K562 (cell line): ENCODE measurements around the gene TRIM43. TPM values are rescaled to one million over a fixed set of nuclear protein-coding genes. Genes with fewer than 3 reads are reported as not detected.
"Not testable (repeated sequence)": the region's sequence is repeated elsewhere in the genome, so short reads cannot be mapped to it uniquely, and the experiment has no call there.

Source experiments
- ATAC-seq: fragments of 200-7000 bp; cut with Tn5 transposase; 3 replicates; pipeline ENCODE4 v1.9.1; 2020; ENCODE audit warnings: moderate library complexity
- BruUV-seq: library from RNA; stranded (reverse); fragments of 400-500 nt; replicated peaks from 2 replicates; lab custom pipeline; 2021; lab: Mats Ljungman, UMichigan
- CTCF ChIA-PET: fragments of 300-600 bp; formaldehyde crosslinking; extraction: SDS; loops from one replicate; lab custom pipeline; 2021; ENCODE audit warnings: low intra/inter-chr PET ratio; lab: Yijun Ruan, JAX
- POLR2A ChIA-PET: fragments of 300-600, 350-650 bp; sonication (Branson Sonifier 250); formaldehyde crosslinking; extraction: SDS; loops from one replicate; lab custom pipeline; 2021; ENCODE audit warnings: antibody characterized with exemption, inconsistent platforms; lab: Yijun Ruan, JAX
- DNase-seq, 4 experiments: peaks; one replicate each; pipeline versions ENCODE4 v3.0.0 to v3.0.0-alpha.2; 2011 to 2018; ENCODE audit warnings: low spot score in 3 of 4, mixed read lengths in 3 of 4; ENCODE audit errors: extremely low read depth in 1 of 4
- FAIRE-seq: peaks from 2 replicates; lab custom pipeline; 2011; peaks lifted over from hg19 to GRCh38; lab: Jason Lieb, UNC
- H2AFZ ChIP-seq: 2 replicates; pipeline ENCODE4 v1.6.0; 2011; ENCODE audit warnings: low read depth, low read length, control low read depth, inconsistent platforms
- H3K27ac ChIP-seq: fragments of 200-600 bp; 3 replicates; pipeline ENCODE4 v1.8.0; 2011; ENCODE audit warnings: low read depth, mild to moderate bottlenecking, control low read depth, inconsistent platforms, low read length, moderate library complexity, mixed read lengths; ENCODE audit errors: extremely low read depth
- H3K27me3 ChIP-seq, 2 experiments: fragments of 300-600 bp in 1 of 2; 2 replicates in 1 of 2; 3 replicates in 1 of 2; pipeline versions ENCODE4 v1.6.0 to v1.8.0; 2011; ENCODE audit warnings: inconsistent platforms in 2 of 2, low read length in 2 of 2, mild to moderate bottlenecking in 1 of 2, mixed read lengths in 1 of 2, moderate library complexity in 1 of 2; ENCODE audit not compliant: control insufficient read depth in 2 of 2, insufficient read depth in 2 of 2
- H3K36me3 ChIP-seq: fragments of 300-600 bp; 3 replicates; pipeline ENCODE4 v1.8.0; 2011; ENCODE audit warnings: mild to moderate bottlenecking, low read length, inconsistent platforms; ENCODE audit not compliant: control insufficient read depth, insufficient read depth
- H3K4me1 ChIP-seq, 2 experiments: fragments of 200-600 bp in 1 of 2; replicated peaks in 1 of 2; 2 replicates in 1 of 2; 3 replicates in 1 of 2; pipeline versions ENCODE4 v1.5.1 to v1.8.0; 2011; ENCODE audit warnings: inconsistent platforms in 2 of 2, low read length in 2 of 2, mild to moderate bottlenecking in 1 of 2, mixed read lengths in 1 of 2, moderate library complexity in 1 of 2; ENCODE audit not compliant: control insufficient read depth in 2 of 2, insufficient read depth in 2 of 2
- H3K4me2 ChIP-seq: 2 replicates; pipeline ENCODE4 v1.6.1; 2011; ENCODE audit warnings: low read length, control low read depth, inconsistent platforms, mixed read lengths; ENCODE audit not compliant: insufficient read depth
- H3K4me3 ChIP-seq: fragments of 200-600 bp; sonication (generic), shearing (Covaris generic); 2 replicates; pipeline ENCODE4 v1.5.1; 2016; ENCODE audit warnings: control low read depth, inconsistent platforms
- H3K79me2 ChIP-seq: fragments of 200-600 bp; 3 replicates; pipeline ENCODE4 v1.8.0; 2011; ENCODE audit warnings: low read length, inconsistent platforms; ENCODE audit not compliant: control insufficient read depth, insufficient read depth
- H3K9ac ChIP-seq, 2 experiments: 2 replicates each; pipeline versions ENCODE4 v1.6.0 to v1.6.1; 2011; ENCODE audit warnings: low read depth in 2 of 2, low read length in 2 of 2, control low read depth in 1 of 2, inconsistent platforms in 1 of 2, mild to moderate bottlenecking in 1 of 2, mixed read lengths in 1 of 2; ENCODE audit not compliant: insufficient read depth in 1 of 2
- H3K9me1 ChIP-seq: one replicate; pipeline ENCODE4 v1.6.0; 2011; ENCODE audit warnings: inconsistent platforms, mild to moderate bottlenecking, low read length, moderate library complexity; ENCODE audit not compliant: control insufficient read depth, insufficient read depth
- H3K9me3 ChIP-seq: replicated peaks from 2 replicates; pipeline ENCODE4 v1.5.1; 2011; ENCODE audit warnings: low read depth, low read length, inconsistent platforms; ENCODE audit not compliant: control insufficient read depth, insufficient read depth
- H4K20me1 ChIP-seq: replicated peaks from 2 replicates; pipeline ENCODE4 v1.6.1; 2011; ENCODE audit warnings: low read length, inconsistent platforms, mixed read lengths; ENCODE audit not compliant: control insufficient read depth, insufficient read depth
- RBM25 ChIP-seq: fragments of 200-400 bp; formaldehyde crosslinking; IDR thresholded peaks from 2 replicates; pipeline ENCODE4 v1.6.1; 2018; ENCODE audit warnings: low read length, low read depth, moderate library complexity; ENCODE audit not compliant: severe bottlenecking
- TCF3 ChIP-seq: sonication (generic); formaldehyde crosslinking; IDR thresholded peaks from 2 replicates; pipeline ENCODE4 v1.4.0; 2020; ENCODE audit warnings: mild to moderate bottlenecking, missing genetic modification reagents
- ZNF146 ChIP-seq: IDR thresholded peaks from one replicate; pipeline ENCODE4 v1.6.1; 2018; ENCODE audit warnings: missing compliant biosample characterization; ENCODE audit not compliant: unreplicated experiment
- WGBS: fragments of 100-300 bp; shearing (Covaris generic); methylation state at CpG from one replicate; pipeline ENCODE4 v1.1.6; 2016; ENCODE audit warnings: low coverage, mixed read lengths; ENCODE audit not compliant: insufficient coverage; ENCODE audit errors: missing lambda C conversion rate; 5-methylcytosine and 5-hydroxymethylcytosine counted together
- in situ Hi-C: fragments of 300-500 bp; cut with MboI; formaldehyde crosslinking; loops from 4 replicates; pipeline ENCODE4 v1.15.0; 2018; ENCODE audit warnings: inconsistent platforms, mixed read lengths
- intact Hi-C: fragments of 100-400 bp; cut with micrococcal nuclease; formaldehyde crosslinking; loops from 2 replicates; pipeline ENCODE4 v1.14.2; 2022
- polyA plus RNA-seq, 8 experiments: library from polyadenylated mRNA; depleted of rRNA in 4 of 8; stranded (reverse) in 5 of 8; unstranded in 3 of 8; fragments of >200 nt; fragmentation: Nextera tagmentation in 2 of 8; fragmentation: Illumina TruSeq in 1 of 8; extraction: Ambion mirVana in 2 of 8; extraction: Trizol in 1 of 8; gene quantifications; 2 replicates each; pipeline versions ENCODE4 v1.2.1 to v1.2.3, GENCODE V29; 2011 to 2014; ENCODE audit warnings: inconsistent platforms in 1 of 8, missing spikeins in 1 of 8
- total RNA-seq, 7 experiments: library from RNA; depleted of rRNA in 6 of 7; stranded (reverse); fragments of >200 nt in 6 of 7; fragmentation: Illumina TruSeq in 2 of 7; extraction: Trizol in 2 of 7; gene quantifications; 2 replicates each; pipeline versions ENCODE4 v1.2.1 to v1.2.3, GENCODE V29; 2011 to 2021; ENCODE audit warnings: low replicate concordance in 1 of 7
- TF ChIP-seq, protein P1 (sequence below), 2 experiments: IDR thresholded peaks in 1 of 2; conservative IDR thresholded peaks in 1 of 2; 2 replicates each; pipeline ENCODE4 v1.6.1; 2016; ENCODE audit warnings: low read depth in 2 of 2, mild to moderate bottlenecking in 1 of 2, missing compliant biosample characterization in 1 of 2, missing genetic modification characterization in 1 of 2, moderate library complexity in 1 of 2
- TF ChIP-seq, protein P2 (sequence below): fragments of 450-650 bp; IDR thresholded peaks from 2 replicates; pipeline ENCODE4 v1.6.1; 2016; ENCODE audit warnings: antibody characterized with exemption

TRIM43 gene
- total and polyA plus RNA-seq, 9 of the 15 experiments (the other 6 are each of a cell fraction or from before 2014, with no cell fraction given), result not detected

DNA sequence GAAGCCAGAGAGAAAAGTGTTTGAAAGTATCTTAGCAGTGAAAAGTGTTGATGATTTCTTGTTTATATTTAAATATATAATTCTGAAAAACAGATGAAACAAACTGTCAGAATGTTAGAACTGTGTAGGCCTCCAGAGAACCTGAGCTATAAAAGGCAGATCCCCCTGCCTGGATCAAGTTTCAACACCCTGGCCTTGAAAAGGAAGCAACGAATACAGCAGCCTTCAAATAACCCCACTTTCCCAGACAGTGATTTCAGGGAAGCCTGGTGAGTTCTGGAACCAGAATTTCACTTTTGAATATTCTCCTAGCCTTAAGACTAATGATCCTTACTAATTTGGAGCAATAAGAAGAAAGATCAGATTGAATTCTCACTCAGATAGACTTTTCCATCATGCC, 13.3 kb upstream of the TRIM43 start (continued):
- TF ChIP-seq, protein P1, sequence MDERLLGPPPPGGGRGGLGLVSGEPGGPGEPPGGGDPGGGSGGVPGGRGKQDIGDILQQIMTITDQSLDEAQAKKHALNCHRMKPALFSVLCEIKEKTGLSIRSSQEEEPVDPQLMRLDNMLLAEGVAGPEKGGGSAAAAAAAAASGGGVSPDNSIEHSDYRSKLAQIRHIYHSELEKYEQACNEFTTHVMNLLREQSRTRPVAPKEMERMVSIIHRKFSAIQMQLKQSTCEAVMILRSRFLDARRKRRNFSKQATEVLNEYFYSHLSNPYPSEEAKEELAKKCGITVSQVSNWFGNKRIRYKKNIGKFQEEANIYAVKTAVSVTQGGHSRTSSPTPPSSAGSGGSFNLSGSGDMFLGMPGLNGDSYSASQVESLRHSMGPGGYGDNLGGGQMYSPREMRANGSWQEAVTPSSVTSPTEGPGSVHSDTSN (CRISPR knock-in tag; IDR thresholded peaks at IDR 0.05; ENCODE audit: low read depth), result no peak
- TF ChIP-seq, protein P1 (tag; conservative IDR thresholded peaks at IDR 0.05; ENCODE audit: low read depth), result no peak
- TF ChIP-seq, protein P2, sequence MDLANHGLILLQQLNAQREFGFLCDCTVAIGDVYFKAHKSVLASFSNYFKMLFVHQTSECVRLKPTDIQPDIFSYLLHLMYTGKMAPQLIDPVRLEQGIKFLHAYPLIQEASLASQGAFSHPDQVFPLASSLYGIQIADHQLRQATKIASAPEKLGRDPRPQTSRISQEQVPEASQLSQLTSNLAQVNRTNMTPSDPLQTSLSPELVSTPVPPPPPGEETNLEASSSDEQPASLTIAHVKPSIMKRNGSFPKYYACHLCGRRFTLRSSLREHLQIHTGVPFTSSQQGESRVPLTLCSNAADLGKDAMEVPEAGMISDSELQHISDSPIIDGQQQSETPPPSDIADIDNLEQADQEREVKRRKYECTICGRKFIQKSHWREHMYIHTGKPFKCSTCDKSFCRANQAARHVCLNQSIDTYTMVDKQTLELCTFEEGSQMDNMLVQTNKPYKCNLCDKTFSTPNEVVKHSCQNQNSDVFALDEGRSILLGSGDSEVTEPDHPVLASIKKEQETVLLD, result no peak
- TF ChIP-seq TCF3 (CRISPR knock-in tag), result no peak

DNA sequence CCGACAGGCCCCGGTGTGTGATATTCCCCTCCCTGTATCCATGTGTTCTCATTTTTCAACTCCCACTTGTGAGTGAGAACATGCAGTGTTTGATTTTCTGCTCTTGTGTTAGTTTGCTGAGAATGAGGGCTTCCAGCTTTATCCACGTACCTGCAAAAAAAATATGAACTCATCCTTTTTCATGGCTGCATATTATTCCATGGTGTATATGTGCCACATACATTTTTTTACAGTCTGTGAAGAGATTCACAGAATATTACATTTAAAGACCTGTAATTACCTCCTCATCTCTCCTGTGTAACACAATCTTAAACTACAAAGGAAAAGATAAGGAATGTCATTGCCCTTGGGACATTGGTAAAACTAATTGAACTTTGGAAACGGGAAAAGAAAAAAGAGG, 8.3 kb upstream of the TRIM43 start:
- H4K20me1 ChIP-seq, H3K27ac ChIP-seq, H3K9me3 ChIP-seq, ATAC-seq, H3K79me2 ChIP-seq, H3K27me3 ChIP-seq, FAIRE-seq, H3K4me1 ChIP-seq, H3K4me2 ChIP-seq, H3K36me3 ChIP-seq, H2AFZ ChIP-seq, H3K4me3 ChIP-seq, intact Hi-C loops, H3K9me1 ChIP-seq, in situ Hi-C loops, H3K9ac ChIP-seq, CTCF ChIA-PET, POLR2A ChIA-PET, BruUV-seq, DNase-seq: not testable (repeated sequence)
- WGBS, result 8% methylated on average over 4 of the region's 4 CpGs
- peak; percentile 49 for TF ChIP-seq RBM25
- peak; percentile 82 for TF ChIP-seq ZNF146 (CRISPR knock-in tag)

DNA sequence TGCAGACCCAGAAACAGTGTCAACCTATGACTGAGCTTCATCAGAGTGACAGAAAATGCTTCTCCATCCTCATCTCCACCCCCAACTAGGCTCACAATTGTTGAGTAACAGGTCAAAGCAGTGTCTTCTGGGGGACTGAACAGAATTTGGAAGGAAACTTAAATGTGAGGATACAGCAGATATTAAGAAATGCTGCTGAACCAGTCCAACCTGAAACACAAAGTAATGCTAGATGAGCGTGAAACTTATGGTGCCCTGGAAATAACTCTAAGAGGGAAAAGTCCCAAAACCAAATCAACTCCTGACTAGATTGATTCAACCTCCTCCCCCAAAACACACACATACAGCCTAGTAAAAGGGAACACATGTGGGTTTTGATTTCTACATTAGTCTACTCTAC, 7.5 kb upstream of the TRIM43 start:
- H3K9me3 ChIP-seq, H3K9me1 ChIP-seq, POLR2A ChIA-PET, H3K4me3 ChIP-seq, ATAC-seq, CTCF ChIA-PET, DNase-seq, H3K9ac ChIP-seq, H3K27ac ChIP-seq, H3K4me2 ChIP-seq, FAIRE-seq, H4K20me1 ChIP-seq, intact Hi-C loops, in situ Hi-C loops, H3K36me3 ChIP-seq, H3K27me3 ChIP-seq, BruUV-seq, H3K4me1 ChIP-seq, H2AFZ ChIP-seq, H3K79me2 ChIP-seq: not testable (repeated sequence)
- 0% methylated on average over 1 of the region's 1 CpG for WGBS
